Neural cell (in vitro differentiated cells): ENCODE results near the gene BABAM2.

Experiments
- POLR2AphosphoS5 ChIP-seq: IDR thresholded peaks from 2 replicates; pipeline ENCODE4 v1.6.1; 2012
- REST ChIP-seq: IDR thresholded peaks from 2 replicates; pipeline ENCODE4 v1.6.1; 2012; ENCODE audit warnings: borderline replicate concordance
- TF ChIP-seq, protein P1 (sequence below): fragments of 450-650 bp; IDR thresholded peaks from 2 replicates; pipeline ENCODE4 v1.5.1; 2014; ENCODE audit warnings: antibody characterized with exemption, mild to moderate bottlenecking, moderate library complexity; ENCODE audit not compliant: poor library complexity, severe bottlenecking

DNA sequence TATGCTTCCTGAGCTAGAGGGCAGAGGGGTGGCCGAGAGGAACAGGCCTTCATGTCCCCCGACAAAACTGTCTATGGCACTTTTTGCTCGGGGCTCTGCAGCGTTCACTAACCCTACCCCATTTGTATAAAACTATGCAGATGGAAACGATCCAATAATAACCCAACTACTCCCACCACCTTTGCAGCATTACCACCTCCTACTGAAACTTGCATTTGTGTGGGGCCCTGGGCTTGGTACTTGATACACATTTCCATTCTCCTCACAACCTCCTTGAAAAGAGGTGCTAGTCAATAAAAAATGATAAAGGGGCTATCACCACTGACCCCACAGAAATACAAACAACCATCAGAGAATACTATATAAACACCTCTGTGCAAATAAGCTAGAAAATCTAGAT, 438.7 kb downstream of the BABAM2 start:
- TF ChIP-seq, protein P1, sequence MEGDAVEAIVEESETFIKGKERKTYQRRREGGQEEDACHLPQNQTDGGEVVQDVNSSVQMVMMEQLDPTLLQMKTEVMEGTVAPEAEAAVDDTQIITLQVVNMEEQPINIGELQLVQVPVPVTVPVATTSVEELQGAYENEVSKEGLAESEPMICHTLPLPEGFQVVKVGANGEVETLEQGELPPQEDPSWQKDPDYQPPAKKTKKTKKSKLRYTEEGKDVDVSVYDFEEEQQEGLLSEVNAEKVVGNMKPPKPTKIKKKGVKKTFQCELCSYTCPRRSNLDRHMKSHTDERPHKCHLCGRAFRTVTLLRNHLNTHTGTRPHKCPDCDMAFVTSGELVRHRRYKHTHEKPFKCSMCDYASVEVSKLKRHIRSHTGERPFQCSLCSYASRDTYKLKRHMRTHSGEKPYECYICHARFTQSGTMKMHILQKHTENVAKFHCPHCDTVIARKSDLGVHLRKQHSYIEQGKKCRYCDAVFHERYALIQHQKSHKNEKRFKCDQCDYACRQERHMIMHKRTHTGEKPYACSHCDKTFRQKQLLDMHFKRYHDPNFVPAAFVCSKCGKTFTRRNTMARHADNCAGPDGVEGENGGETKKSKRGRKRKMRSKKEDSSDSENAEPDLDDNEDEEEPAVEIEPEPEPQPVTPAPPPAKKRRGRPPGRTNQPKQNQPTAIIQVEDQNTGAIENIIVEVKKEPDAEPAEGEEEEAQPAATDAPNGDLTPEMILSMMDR, result no peak
- TF ChIP-seq POLR2AphosphoS5 (no peak), REST (no peak)
